ENCODE results near the gene MALAT1.

The MALAT1 gene

GRCh38 chr11:65476632-65477148 is 22.2 kb upstream of the MALAT1 start:
- Histone ChIP-seq H3K36me3 (ENCODE audit: control insufficient read depth in 1 of 2, insufficient read depth in 2 of 2, low read depth in 1 of 2, low read length in 2 of 2) (no peaks in the 10 kb centered on the region), H3K9ac (ENCODE audit: low read length) (peak overlapping the region; percentile 99)
- WGBS, result 76% methylated on average over 6 of the region's 10 CpGs

GRCh38 chr11:65477149-65477965 is 21.5 kb upstream of the MALAT1 start:
- peaks cover 4% of the 10 kb centered on the region for H3K79me1 ChIP-seq (replicated peaks; ENCODE audit: low read length, poor library complexity, severe bottlenecking)
- WGBS, result 5% methylated on average over 58 of the region's 60 CpGs

More at GRCh38 chr11:65476632-65477148, 22.2 kb upstream of the MALAT1 start:
- peak overlapping the region; percentile 99 for H3K18ac ChIP-seq (ENCODE audit: low read depth in 1 of 2, low read length in 2 of 2)
- peak overlapping the region; percentile 51 to 82 for H2BK12ac ChIP-seq (ENCODE audit: low read length in 2 of 2)
- H4K8ac ChIP-seq (ENCODE audit: low read length), result peak overlapping the region; percentile 90
- H3K4ac ChIP-seq (ENCODE audit: low read depth in 1 of 2, low read length in 2 of 2), result peak overlapping the region; percentile 98 to 100
- no peaks in the 10 kb centered on the region for H3K27me3 ChIP-seq (ENCODE audit: control insufficient read depth in 1 of 2, insufficient read depth in 1 of 2, low read length in 2 of 2)
- H2BK15ac ChIP-seq (ENCODE audit: low read depth, poor library complexity, severe bottlenecking), result peak overlapping the region; percentile 92
- peak overlapping the region; percentile 99 for H4K91ac ChIP-seq (ENCODE audit: low read length)
- peaks cover 27% of the 10 kb centered on the region for H3K4me1 ChIP-seq (ENCODE audit: control insufficient read depth, insufficient read depth, low read depth, low read length)
- H2AFZ ChIP-seq (ENCODE audit: low read depth, low read length), result peak overlapping the region; percentile 54
- H3K9me3 ChIP-seq (ENCODE audit: control insufficient read depth, low read length), result no peaks in the 10 kb centered on the region
- peak overlapping the region; percentile 94 for H2BK5ac ChIP-seq (ENCODE audit: low read depth, low read length, poor library complexity, severe bottlenecking)
- peak overlapping the region in 1 of 2 experiments; percentile 85 for H3K14ac ChIP-seq (ENCODE audit: low read length in 2 of 2)
- peak overlapping the region; percentile 93 for H3K4me2 ChIP-seq (ENCODE audit: low read length, poor library complexity, severe bottlenecking)
- peak overlapping the region; percentile 11 to 66 for H3K23ac ChIP-seq (ENCODE audit: low read length in 2 of 2)
- peak overlapping the region; percentile 98 for H2AK5ac ChIP-seq (ENCODE audit: low read length, severe bottlenecking)
- H2BK120ac ChIP-seq (ENCODE audit: low read depth, low read length), result peak overlapping the region; percentile 99
- H3K27ac ChIP-seq (ENCODE audit: low read length, poor library complexity, severe bottlenecking), result peak overlapping the region; percentile 95
- H3K79me1 ChIP-seq (replicated peaks; ENCODE audit: low read length, poor library complexity, severe bottlenecking), result peaks cover 4% of the 10 kb centered on the region
- DNase-seq, result peak; percentile 49
- H3K4me3 ChIP-seq (ENCODE audit: insufficient read depth in 1 of 2, low read depth in 1 of 2, low read length in 2 of 2), result peak overlapping the region; percentile 67 to 82

DNA sequence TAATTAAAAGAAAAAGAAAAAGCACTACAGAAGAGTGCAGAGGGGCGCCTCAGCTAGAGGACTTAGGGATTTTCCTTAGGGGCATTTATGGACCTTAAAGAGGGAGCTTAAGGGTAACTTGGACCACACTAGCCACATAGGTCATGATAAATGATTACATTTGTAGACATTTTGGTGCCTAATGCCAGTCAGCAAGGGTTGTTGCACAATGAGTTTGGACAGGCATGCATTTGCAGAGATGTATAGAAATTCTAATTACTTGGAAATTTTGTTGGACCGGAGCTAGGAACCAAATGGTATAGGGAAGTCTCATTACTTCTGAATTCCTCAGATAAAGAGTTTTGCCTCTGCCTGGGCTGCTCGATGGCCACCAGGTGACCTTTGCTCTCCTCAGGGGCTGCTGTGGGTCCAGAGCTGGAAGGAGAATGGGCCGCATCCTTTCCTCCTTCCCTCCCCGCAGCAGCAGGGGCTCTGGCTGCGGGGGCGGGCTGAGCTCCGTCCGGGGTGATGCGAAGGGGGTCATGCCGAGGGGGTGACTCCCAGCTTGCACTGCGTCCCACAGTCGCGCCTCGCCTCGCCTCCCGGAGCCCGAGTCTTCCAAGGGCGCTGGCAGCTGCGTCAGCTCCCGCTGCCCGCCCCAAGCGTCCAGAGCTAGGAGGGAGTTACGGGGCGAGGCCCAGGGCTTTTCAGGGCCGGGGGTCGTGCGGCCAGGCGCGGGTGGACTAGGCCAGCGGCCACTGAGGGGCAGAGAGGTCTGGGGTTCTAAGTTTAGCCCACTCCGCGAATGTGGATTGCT is 20.3 kb upstream of the MALAT1 start:
- Histone ChIP-seq H3K36me3 (ENCODE audit: control insufficient read depth in 1 of 2, insufficient read depth in 2 of 2, low read depth in 1 of 2, low read length in 2 of 2) (no peaks in the 10 kb centered on the region), H3K4me1 (ENCODE audit: control insufficient read depth, insufficient read depth, low read depth, low read length) (peaks cover 19% of the 10 kb centered on the region), H2BK15ac (ENCODE audit: low read depth, poor library complexity, severe bottlenecking) (peak overlapping the region; percentile 84), H3K9ac (ENCODE audit: low read length) (peak overlapping the region; percentile 99), H3K14ac (ENCODE audit: low read length in 2 of 2) (peak overlapping the region in 1 of 2 experiments; percentile 53), H3K4me3 (ENCODE audit: insufficient read depth in 1 of 2, low read depth in 1 of 2, low read length in 2 of 2) (peak overlapping the region in 1 of 2 experiments; percentile 70), H2BK12ac (ENCODE audit: low read length in 2 of 2) (peak overlapping the region; percentile 97 to 98), H2BK5ac (ENCODE audit: low read depth, low read length, poor library complexity, severe bottlenecking) (peak overlapping the region; percentile 57), H2AFZ (ENCODE audit: low read depth, low read length) (no peak overlapping the region), H3K27me3 (ENCODE audit: control insufficient read depth in 1 of 2, insufficient read depth in 1 of 2, low read length in 2 of 2) (no peaks in the 10 kb centered on the region), H3K4ac (ENCODE audit: low read depth in 1 of 2, low read length in 2 of 2) (peak overlapping the region; percentile 93 to 94), H4K91ac (ENCODE audit: low read length) (peak overlapping the region; percentile 85), H2AK5ac (ENCODE audit: low read length, severe bottlenecking) (peak overlapping the region; percentile 42), H3K27ac (ENCODE audit: low read length, poor library complexity, severe bottlenecking) (peak overlapping the region; percentile 58), H3K23ac (ENCODE audit: low read length in 2 of 2) (no peak overlapping the region), H4K8ac (ENCODE audit: low read length) (peak overlapping the region; percentile 81), H2BK120ac (ENCODE audit: low read depth, low read length) (peak overlapping the region; percentile 85), H3K79me1 (replicated peaks; ENCODE audit: low read length, poor library complexity, severe bottlenecking) (peaks cover 3% of the 10 kb centered on the region), H3K4me2 (ENCODE audit: low read length, poor library complexity, severe bottlenecking) (no peak overlapping the region), H3K18ac (ENCODE audit: low read depth in 1 of 2, low read length in 2 of 2) (peak overlapping the region; percentile 73 to 98), H3K9me3 (ENCODE audit: control insufficient read depth, low read length) (no peaks in the 10 kb centered on the region)
- 65% methylated on average over 27 of the region's 33 CpGs for WGBS
- no peak for DNase-seq

More at GRCh38 chr11:65477149-65477965, 21.5 kb upstream of the MALAT1 start:
- Histone ChIP-seq H2BK12ac (ENCODE audit: low read length in 2 of 2) (peak overlapping the region; percentile 82 to 95), H4K8ac (ENCODE audit: low read length) (peak overlapping the region; percentile 90), H2BK5ac (ENCODE audit: low read depth, low read length, poor library complexity, severe bottlenecking) (peak overlapping the region; percentile 94), H3K9ac (ENCODE audit: low read length) (peak overlapping the region; percentile 99), H3K36me3 (ENCODE audit: control insufficient read depth in 1 of 2, insufficient read depth in 2 of 2, low read depth in 1 of 2, low read length in 2 of 2) (no peaks in the 10 kb centered on the region), H2BK120ac (ENCODE audit: low read depth, low read length) (peak overlapping the region; percentile 99), H2AK5ac (ENCODE audit: low read length, severe bottlenecking) (peak overlapping the region; percentile 98), H3K14ac (ENCODE audit: low read length in 2 of 2) (peak overlapping the region in 1 of 2 experiments; percentile 85), H3K23ac (ENCODE audit: low read length in 2 of 2) (peak overlapping the region; percentile 11 to 66), H3K4me2 (ENCODE audit: low read length, poor library complexity, severe bottlenecking) (peak overlapping the region; percentile 93), H3K4me1 (ENCODE audit: control insufficient read depth, insufficient read depth, low read depth, low read length) (peaks cover 22% of the 10 kb centered on the region), H3K27ac (ENCODE audit: low read length, poor library complexity, severe bottlenecking) (peak overlapping the region; percentile 95), H4K91ac (ENCODE audit: low read length) (peak overlapping the region; percentile 99), H3K4me3 (ENCODE audit: insufficient read depth in 1 of 2, low read depth in 1 of 2, low read length in 2 of 2) (peak overlapping the region; percentile 67 to 82), H3K18ac (ENCODE audit: low read depth in 1 of 2, low read length in 2 of 2) (peak overlapping the region; percentile 99), H3K27me3 (ENCODE audit: control insufficient read depth in 1 of 2, insufficient read depth in 1 of 2, low read length in 2 of 2) (no peaks in the 10 kb centered on the region), H2BK15ac (ENCODE audit: low read depth, poor library complexity, severe bottlenecking) (peak overlapping the region; percentile 92), H3K9me3 (ENCODE audit: control insufficient read depth, low read length) (no peaks in the 10 kb centered on the region), H2AFZ (ENCODE audit: low read depth, low read length) (peak overlapping the region; percentile 54), H3K4ac (ENCODE audit: low read depth in 1 of 2, low read length in 2 of 2) (peak overlapping the region; percentile 98 to 100)
- DNase-seq, result peak; percentile 95

All from mesenchymal stem cell (in vitro differentiated cells and primary cell).